Subcutaneous adipose tissue (tissue), 4 donors: ENCODE measurements around the gene RASSF4. TPM values are rescaled to one million over a fixed set of nuclear protein-coding genes. Genes with fewer than 3 reads are reported as not detected.

ENCODE experiments used
- CTCF ChIP-seq: fragments of 450-650 bp; IDR thresholded peaks from one replicate; pipeline ENCODE4 v1.5.1; 2016; ENCODE audit warnings: low read depth, mild to moderate bottlenecking, control low read depth, antibody characterized with exemption, moderate library complexity
- total RNA-seq, 4 donors: library from RNA; depleted of rRNA; stranded (reverse); fragments of >200 nt; gene quantifications; one replicate each; pipeline ENCODE4 v1.1.0, GENCODE V29; 2016

The RASSF4 gene
- total RNA-seq, 4 donors from 2014 or later: 81.0 to 346 (median 156) TPM

- no peak for TF ChIP-seq CTCF
These were observed 21.8 kb downstream of the RASSF4 start for GRCh38 chr10:44981172-44982113.

DNA sequence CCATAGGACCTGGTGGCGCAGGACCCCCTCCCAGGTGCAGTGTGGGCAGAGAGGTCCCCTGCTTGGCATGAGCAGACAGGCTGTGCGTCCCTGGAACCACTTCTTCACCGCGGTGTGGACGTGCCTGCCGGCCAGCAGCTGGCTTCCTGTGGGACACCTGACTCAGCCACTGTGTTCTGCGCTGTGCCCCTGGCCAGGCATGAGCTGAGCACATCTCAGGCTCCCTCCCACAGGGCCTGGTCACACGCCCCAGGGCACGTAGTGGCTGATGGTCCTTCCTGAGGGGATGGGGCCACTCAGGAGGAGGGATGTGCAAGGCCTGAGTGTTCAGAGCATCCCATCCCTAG, 22.5 kb downstream of the RASSF4 start:
- TF ChIP-seq CTCF: no peak

GRCh38 chr10:44982496-44982895, 22.9 kb downstream of the RASSF4 start:
- no peak for TF ChIP-seq CTCF

DNA sequence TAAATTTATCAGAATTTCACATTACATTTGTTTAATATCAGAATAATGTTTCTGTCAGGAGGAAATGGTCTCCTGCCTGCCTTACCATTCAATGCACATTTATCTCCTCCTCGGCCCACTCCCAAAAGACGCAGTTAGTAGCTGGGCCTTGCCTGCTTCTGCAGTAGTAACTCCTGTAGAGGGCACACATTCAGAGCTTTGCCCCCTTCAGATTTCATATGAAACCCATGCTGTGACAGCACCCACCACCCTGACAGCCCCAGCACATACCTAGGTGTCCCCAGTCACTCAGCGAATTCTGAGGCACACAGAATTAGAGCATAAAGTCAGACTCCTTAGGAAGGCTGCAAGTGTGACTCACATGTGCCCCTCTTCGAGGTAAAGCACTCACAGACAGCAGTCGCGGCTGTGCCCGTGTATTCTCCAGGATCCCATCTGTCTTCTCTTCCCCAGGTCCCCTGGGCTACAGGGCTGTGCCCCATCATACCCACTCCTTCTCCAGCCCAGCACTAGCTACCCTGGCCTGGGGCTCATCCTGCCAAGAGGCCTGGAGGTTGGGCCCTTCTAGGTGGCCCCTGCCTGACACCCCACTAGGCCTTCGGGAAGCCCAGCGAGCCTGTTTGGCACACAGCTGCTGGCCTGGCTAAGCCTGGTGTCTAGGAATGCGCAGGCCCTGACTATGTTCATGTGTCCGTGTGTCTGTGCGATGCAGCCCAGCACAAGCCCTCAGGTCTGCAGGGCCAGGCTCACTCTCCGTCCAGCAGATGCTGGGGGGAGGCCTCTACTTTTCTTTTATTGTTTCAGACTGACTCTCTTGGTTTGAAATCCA, 23.7 kb downstream of the RASSF4 start:
- no peak for TF ChIP-seq CTCF

GRCh38 chr10:44983895-44984278, 24.3 kb downstream of the RASSF4 start:
- TF ChIP-seq CTCF: no peak

DNA sequence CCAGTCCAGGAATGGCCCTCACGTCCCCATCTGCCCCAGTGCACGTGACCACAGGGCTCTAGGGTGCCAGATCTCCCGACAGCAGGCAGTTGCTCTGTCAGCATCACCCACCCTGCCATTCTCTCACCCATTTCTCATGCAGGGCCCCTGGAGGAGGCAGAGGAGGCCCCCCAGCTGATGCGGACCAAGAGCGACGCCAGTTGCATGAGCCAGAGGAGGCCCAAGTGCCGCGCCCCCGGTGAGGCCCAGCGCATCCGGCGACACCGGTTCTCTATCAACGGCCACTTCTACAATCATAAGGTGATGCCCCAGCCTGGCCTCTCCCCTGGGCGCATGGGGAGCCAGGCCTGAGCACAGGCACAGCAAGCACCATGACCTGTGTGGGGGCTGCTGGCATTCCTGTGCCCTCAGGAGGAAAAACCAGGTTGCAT, 25.1 kb downstream of the RASSF4 start:
- no peak for TF ChIP-seq CTCF

DNA sequence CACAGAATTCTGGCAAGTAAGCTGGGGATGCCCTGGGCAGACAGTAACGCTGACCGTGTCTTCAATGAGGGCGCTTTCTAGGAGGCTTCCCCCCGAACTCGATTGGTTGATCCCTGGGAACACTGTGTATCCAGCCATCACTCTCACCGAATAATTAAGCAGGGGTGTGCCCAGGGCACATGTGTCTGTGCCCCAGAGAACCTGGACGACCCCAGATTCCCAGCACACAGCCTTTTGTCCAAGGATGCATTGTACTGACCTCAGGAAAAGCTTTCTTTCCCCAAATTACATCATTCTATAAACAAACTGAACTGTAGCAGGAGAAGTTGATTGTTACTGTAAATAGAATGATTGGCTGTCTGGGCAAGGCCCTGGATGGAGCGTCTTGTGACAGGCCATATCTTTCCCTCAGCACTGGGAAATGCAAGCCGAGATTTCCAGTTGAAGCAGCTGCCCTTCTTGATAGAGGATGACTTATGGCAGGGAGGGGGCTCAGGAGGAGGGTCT, 25.6 kb downstream of the RASSF4 start:
- no peak for TF ChIP-seq CTCF
